DND-41 (cell line): ENCODE data around the gene PIP5K1A.
A peak's percentile ranks its signal among the peaks of the same experiment; 100 is the strongest.

Experiments
- ATAC-seq: fragments of 200-7000 bp; cut with Tn5 transposase; 3 replicates; pipeline ENCODE4 v1.9.1; 2021; ENCODE audit warnings: low read depth; ENCODE audit not compliant: insufficient read depth
- DNase-seq: peaks from one replicate; pipeline ENCODE4 v3.0.0-alpha.2; 2020
- H2AFZ ChIP-seq: 2 replicates; pipeline ENCODE4 v1.6.0; 2012; ENCODE audit warnings: low read depth, low read length
- H3K27ac ChIP-seq: 2 replicates; pipeline ENCODE4 v1.5.1; 2012; ENCODE audit warnings: low read length, inconsistent platforms
- H3K27me3 ChIP-seq: fragments of 200-600 bp; sonication (generic); 2 replicates; pipeline ENCODE4 v1.6.0; 2012; ENCODE audit warnings: low read length, mild to moderate bottlenecking, inconsistent platforms; ENCODE audit not compliant: insufficient read depth, poor library complexity
- H3K36me3 ChIP-seq: 2 replicates; pipeline ENCODE4 v1.5.1; 2012; ENCODE audit warnings: low read length, inconsistent platforms; ENCODE audit not compliant: insufficient read depth
- H3K4me1 ChIP-seq: 2 replicates; pipeline ENCODE4 v1.5.1; 2012; ENCODE audit warnings: mild to moderate bottlenecking, low read length; ENCODE audit not compliant: insufficient read depth
- H3K4me2 ChIP-seq: 2 replicates; pipeline ENCODE4 v1.6.0; 2012; ENCODE audit warnings: mild to moderate bottlenecking, moderate library complexity, low read length, inconsistent platforms; ENCODE audit not compliant: insufficient read depth
- H3K4me3 ChIP-seq, 2 experiments: fragments of 200-600 bp in 1 of 2; shearing (Covaris generic) in 1 of 2; 2 replicates each; pipeline ENCODE4 v1.5.1; 2012 to 2016; ENCODE audit warnings: inconsistent platforms in 2 of 2, low read length in 2 of 2, mild to moderate bottlenecking in 2 of 2, low read depth in 1 of 2, moderate library complexity in 1 of 2
- H3K79me2 ChIP-seq: 2 replicates; pipeline ENCODE4 v1.6.0; 2012; ENCODE audit warnings: low read length, inconsistent platforms; ENCODE audit not compliant: insufficient read depth
- H3K9ac ChIP-seq: 2 replicates; pipeline ENCODE4 v1.6.0; 2012; ENCODE audit warnings: low read depth, mild to moderate bottlenecking, inconsistent platforms, low read length, moderate library complexity
- H3K9me3 ChIP-seq: 2 replicates; pipeline ENCODE4 v1.5.1; 2012; ENCODE audit warnings: low read length, moderate library complexity, mild to moderate bottlenecking, inconsistent platforms; ENCODE audit not compliant: insufficient read depth, severe bottlenecking
- H4K20me1 ChIP-seq: 2 replicates; pipeline ENCODE4 v1.6.0; 2012; ENCODE audit warnings: low read length; ENCODE audit not compliant: insufficient read depth
- EZH2 ChIP-seq: IDR thresholded peaks from 3 replicates; pipeline ENCODE4 v1.6.1; 2012; ENCODE audit warnings: borderline replicate concordance, low read depth, mild to moderate bottlenecking, moderate library complexity, low read length, inconsistent platforms; ENCODE audit not compliant: severe bottlenecking
- TF ChIP-seq, protein P1 (sequence below): IDR thresholded peaks from 2 replicates; pipeline ENCODE4 v1.5.1; 2012; ENCODE audit warnings: borderline replicate concordance, low read length, moderate library complexity, mild to moderate bottlenecking; ENCODE audit not compliant: poor library complexity, severe bottlenecking; ENCODE audit errors: extremely low read depth

The PIP5K1A gene, protein sequence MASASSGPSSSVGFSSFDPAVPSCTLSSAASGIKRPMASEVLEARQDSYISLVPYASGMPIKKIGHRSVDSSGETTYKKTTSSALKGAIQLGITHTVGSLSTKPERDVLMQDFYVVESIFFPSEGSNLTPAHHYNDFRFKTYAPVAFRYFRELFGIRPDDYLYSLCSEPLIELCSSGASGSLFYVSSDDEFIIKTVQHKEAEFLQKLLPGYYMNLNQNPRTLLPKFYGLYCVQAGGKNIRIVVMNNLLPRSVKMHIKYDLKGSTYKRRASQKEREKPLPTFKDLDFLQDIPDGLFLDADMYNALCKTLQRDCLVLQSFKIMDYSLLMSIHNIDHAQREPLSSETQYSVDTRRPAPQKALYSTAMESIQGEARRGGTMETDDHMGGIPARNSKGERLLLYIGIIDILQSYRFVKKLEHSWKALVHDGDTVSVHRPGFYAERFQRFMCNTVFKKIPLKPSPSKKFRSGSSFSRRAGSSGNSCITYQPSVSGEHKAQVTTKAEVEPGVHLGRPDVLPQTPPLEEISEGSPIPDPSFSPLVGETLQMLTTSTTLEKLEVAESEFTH

DNA sequence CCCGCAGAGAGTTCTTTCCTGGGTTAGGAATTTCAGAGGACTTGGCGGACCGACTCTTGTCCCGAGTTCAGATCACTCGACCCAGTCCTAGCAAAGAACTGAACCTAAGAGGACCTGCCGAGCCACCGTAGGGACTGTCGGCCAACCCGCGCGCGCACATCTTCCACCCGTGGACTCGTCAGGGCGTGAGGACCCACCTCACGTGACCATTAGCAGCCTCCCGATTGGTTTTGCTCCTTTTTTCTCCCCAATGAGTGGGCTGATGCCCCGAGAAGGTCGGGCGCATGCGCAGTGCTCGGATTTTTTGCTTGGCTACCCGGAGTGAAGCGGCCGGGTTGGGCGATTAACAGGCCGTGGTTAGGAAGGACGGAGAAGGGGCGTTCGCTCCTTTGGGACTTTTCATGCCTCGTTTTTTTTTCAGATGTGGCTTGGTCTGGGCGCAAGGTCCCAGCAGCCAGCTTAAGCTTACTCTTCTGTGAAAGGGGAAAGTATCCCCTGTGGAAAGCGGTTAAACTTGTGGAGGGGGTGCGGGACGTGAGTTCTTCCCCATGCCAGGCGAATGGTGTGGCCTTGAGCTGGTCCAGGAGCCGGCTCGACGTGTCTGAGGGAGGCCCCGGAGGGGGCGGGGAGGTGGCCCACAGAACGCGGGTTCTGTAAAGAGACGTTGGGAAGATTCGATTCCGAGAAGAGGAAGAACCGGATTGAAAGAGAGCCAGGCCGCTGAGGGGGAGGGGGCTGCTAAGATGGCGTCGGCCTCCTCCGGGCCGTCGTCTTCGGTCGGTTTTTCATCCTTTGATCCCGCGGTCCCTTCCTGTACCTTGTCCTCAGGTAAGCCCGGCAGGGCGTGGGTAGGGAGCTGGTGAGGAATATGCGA, at the start of gene PIP5K1A:
TSS of gene PIP5K1A (plus strand) at position 299 of the 874 bp plus-strand sequence. CDS start at position 744, 445 bp downstream.
- H4K20me1 ChIP-seq: peaks cover 28% of the 10 kb centered on the region; the same call in 1 of the 2 replicates
- peak within 1 kb of the TSS; percentile 84 for H2AFZ ChIP-seq
- ATAC-seq (peak; percentile 93), DNase-seq (peak; percentile 98)
- peaks cover 37% of the 10 kb centered on the region for H3K4me1 ChIP-seq
- peak within 1 kb of the TSS; percentile 93 for H3K27ac ChIP-seq
- peak within 1 kb of the TSS; percentile 98 for H3K4me3 ChIP-seq
- no peaks in the 10 kb centered on the region for H3K9me3 ChIP-seq
- H3K36me3 ChIP-seq: peaks cover 23% of the 10 kb centered on the region
- no peaks in the 10 kb centered on the region for H3K27me3 ChIP-seq
- H3K79me2 ChIP-seq: peaks cover 50% of the 10 kb centered on the region
- H3K4me2 ChIP-seq: peak within 1 kb of the TSS; percentile 75
- TF ChIP-seq, protein P1, sequence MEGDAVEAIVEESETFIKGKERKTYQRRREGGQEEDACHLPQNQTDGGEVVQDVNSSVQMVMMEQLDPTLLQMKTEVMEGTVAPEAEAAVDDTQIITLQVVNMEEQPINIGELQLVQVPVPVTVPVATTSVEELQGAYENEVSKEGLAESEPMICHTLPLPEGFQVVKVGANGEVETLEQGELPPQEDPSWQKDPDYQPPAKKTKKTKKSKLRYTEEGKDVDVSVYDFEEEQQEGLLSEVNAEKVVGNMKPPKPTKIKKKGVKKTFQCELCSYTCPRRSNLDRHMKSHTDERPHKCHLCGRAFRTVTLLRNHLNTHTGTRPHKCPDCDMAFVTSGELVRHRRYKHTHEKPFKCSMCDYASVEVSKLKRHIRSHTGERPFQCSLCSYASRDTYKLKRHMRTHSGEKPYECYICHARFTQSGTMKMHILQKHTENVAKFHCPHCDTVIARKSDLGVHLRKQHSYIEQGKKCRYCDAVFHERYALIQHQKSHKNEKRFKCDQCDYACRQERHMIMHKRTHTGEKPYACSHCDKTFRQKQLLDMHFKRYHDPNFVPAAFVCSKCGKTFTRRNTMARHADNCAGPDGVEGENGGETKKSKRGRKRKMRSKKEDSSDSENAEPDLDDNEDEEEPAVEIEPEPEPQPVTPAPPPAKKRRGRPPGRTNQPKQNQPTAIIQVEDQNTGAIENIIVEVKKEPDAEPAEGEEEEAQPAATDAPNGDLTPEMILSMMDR: no peak
- no peak for TF ChIP-seq EZH2
- peak within 1 kb of the TSS; percentile 75 for H3K9ac ChIP-seq

DNA sequence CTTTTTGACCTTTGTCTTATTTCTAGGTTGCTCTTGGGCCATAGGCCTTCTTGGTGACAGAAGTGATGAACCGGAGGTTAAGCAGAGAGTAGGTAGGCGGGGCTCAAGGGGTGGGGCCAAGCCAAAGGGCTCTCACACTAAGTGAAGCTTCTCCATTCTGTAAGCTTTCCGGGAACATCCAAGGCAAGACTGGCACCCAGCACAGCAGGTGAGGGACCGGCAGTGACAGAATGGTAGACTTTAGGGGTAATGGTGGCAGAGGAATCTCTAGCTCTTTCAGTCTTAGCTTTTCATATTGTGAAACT, 41.9 kb upstream of the PIP5K1A start, which contains the start of gene TNFAIP8L2:
TSS of gene TNFAIP8L2 (plus strand) at position 135 of the 305 bp plus-strand sequence. CDS start 2,049 bp downstream, outside the sequence.
- DNase-seq: peak; percentile 68
- Histone ChIP-seq H2AFZ (peak within 1 kb of the TSS; percentile 73), H3K4me3 (peak within 1 kb of the TSS; percentile 18 to 54; a peak in 3 of 4 replicates), H3K36me3 (peaks cover 29% of the 10 kb centered on the region), H3K27me3 (no peaks in the 10 kb centered on the region), H3K9ac (peak within 1 kb of the TSS; percentile 55), H3K9me3 (no peaks in the 10 kb centered on the region), H3K4me1 (peaks cover 31% of the 10 kb centered on the region), H3K79me2 (peaks cover 4% of the 10 kb centered on the region), H3K4me2 (peak within 1 kb of the TSS; percentile 71), H4K20me1 (no peaks in the 10 kb centered on the region), H3K27ac (peak within 1 kb of the TSS; percentile 89)
- no peak for TF ChIP-seq EZH2
- TF ChIP-seq, protein P1: no peak
- peak; percentile 56 for ATAC-seq

DNA sequence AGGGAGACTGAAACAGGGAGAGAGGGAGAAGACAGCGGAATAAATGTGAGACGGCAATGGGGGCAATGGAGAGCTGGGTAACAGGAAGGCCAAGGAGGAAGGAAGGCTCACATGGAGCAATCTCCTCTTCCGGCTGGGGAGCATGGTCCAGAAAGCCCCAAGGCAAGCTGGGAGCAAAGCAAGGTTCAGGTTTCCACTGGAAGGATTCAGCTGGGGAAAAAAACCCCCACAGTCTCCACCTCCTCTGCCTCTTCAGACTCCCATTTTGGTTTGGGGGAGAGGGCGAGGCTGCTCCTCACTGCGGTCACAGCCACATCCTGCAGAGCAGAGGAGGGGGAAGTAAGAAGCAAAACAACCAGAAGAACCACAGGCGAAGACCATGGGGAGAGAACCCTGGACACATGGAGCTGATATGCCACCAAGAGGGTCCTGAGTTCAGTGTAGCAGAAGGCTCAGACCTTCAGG, 41.3 kb upstream of the PIP5K1A start:
- ATAC-seq (peak; percentile 95), DNase-seq (peak; percentile 90)
- Histone ChIP-seq H4K20me1 (no peaks in the 10 kb centered on the region), H3K79me2 (peaks cover 4% of the 10 kb centered on the region), H3K9me3 (no peaks in the 10 kb centered on the region), H2AFZ (peak overlapping the region; percentile 73), H3K4me2 (peak overlapping the region; percentile 71), H3K27me3 (no peaks in the 10 kb centered on the region), H3K4me1 (peaks cover 31% of the 10 kb centered on the region), H3K36me3 (peaks cover 35% of the 10 kb centered on the region), H3K27ac (peak overlapping the region; percentile 89), H3K9ac (peak overlapping the region; percentile 55), H3K4me3 (peak overlapping the region; percentile 18 to 54; a peak in 3 of 4 replicates)
- TF ChIP-seq, protein P1: peak; percentile 28
- TF ChIP-seq EZH2: no peak
